NCI-H1417 (cell line): ENCODE data around the gene LRTM2.
"Not testable (repeated sequence)": the region's sequence is repeated elsewhere in the genome, so short reads cannot be mapped to it uniquely, and the experiment has no call there.

Source experiments
- DNase-seq, 3 experiments: peaks; one replicate each; lab custom pipeline; 2025; lab: John Stamatoyannopoulos, UW

Gene LRTM2

DNA sequence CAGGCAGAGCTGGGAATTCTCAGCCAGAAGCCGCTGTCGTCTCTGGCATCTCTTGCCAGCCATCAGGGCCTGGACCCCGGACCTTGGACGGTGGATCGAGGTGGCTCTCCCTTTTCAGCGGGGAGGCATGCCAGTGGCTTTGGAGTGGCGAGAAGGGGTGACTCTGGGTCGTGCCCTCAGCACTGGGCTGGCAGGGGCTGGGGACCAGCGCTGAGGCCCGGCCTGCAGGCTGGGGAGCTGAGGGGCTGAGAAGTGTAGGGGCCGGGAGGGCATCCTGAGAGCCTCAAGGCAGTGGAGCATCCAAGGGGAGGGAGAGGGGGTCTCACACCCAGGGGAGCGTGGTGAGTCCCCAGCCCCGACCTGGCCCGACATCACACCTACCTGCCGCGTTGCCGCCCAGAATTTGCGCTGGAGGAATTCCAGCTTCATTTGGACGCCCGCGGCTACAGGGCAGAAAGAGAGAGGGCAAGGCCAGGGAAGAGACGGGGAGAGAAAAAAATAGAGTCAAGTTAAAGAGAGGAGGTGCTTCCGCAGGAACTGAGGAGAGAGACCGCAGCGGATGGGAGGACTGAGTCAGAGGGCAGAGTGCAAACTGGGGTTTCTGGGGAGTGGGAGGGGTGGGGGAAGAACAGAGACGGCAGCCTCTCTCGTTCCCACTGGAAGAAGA, 9.0 kb upstream of the LRTM2 start:
- DNase-seq = no peak

DNA sequence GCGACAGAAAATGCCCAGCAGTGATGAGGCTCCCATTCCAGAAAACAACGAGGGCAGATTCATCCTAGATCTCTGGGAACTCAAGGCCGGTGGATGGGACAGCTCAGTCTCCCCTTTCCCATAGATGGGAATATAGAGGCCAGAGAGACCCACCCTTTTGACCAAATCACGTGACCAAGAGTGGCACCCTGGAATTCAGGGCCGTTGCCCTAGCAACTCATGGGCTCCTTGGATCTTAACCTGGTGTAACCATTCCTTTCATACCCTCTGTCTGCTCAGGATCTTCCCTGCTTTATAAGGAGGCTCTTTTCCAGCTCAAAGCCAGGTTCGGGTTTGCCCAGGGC, 8.4 kb upstream of the LRTM2 start:
- no peak for DNase-seq

DNA sequence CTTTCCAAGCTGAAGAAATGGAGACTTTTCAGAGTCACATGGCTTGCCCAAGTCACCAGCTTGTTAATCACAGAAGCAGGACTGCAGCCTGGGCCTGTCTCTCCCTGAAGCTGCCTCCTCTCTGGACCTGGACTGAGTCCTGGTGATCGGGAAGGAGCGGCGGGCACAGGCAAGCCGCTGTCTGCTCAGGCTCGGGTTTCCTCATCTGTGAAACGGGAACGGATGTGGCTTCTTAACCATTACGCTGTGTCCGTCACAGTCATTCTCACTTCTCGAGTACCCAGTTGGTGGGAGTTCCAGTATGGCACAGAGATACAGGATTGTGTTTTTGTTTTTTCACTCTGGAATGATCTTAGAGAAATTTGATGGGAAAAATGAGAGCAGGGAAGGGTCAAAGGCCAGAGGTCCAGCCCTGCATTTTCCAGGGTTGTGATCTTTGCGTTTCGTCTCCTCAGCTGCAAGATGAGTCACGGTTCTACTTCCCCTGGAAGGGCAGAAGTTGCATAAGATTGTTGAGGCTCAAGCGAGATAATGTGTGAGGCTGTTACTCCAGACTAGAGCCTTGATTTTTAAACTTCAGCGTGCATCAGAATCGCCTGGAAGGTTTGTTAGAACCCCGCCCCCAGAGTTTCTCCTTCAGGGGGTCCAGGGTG, 7.6 kb upstream of the LRTM2 start:
- no peak for DNase-seq

DNA sequence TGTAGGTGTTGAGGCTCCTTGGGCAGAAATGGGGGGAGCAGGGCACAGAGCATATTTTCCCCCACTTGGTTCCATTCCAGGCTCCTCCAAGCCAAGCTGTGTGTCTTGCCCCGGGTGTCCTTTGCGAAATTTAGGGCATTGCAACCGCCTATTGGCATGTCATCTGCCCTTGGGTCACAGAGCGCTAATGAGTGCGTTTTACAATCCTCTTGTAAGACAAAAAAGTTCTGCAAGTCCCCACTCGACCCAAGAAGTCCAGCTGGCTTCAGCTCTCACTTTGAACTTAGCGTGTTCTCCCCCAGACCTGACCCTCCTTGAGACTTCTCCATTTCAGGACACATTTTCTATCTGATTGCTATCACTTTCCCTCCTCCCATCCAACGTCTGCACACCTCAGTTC, 6.1 kb upstream of the LRTM2 start:
- DNase-seq = no peak

DNA sequence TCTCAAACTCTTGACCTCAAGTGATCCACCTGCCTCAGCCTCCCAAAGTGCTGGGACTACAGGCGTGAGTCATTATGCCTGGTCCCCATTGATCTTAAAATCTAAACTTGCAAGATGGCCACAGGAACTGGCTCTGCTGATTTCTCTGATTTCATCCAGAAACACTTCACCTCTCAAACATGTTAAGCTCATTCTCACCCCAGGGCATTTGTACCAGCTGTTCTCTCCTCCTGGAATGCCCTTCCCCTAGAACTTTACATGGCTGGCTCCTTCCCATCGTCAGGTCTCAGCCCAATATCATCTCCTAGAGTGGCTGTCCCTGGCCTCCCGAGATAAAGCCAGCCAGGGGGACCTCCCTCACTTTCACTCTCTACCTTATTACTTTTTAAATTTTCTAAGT, 5.3 kb upstream of the LRTM2 start:
- DNase-seq = no peak

DNA sequence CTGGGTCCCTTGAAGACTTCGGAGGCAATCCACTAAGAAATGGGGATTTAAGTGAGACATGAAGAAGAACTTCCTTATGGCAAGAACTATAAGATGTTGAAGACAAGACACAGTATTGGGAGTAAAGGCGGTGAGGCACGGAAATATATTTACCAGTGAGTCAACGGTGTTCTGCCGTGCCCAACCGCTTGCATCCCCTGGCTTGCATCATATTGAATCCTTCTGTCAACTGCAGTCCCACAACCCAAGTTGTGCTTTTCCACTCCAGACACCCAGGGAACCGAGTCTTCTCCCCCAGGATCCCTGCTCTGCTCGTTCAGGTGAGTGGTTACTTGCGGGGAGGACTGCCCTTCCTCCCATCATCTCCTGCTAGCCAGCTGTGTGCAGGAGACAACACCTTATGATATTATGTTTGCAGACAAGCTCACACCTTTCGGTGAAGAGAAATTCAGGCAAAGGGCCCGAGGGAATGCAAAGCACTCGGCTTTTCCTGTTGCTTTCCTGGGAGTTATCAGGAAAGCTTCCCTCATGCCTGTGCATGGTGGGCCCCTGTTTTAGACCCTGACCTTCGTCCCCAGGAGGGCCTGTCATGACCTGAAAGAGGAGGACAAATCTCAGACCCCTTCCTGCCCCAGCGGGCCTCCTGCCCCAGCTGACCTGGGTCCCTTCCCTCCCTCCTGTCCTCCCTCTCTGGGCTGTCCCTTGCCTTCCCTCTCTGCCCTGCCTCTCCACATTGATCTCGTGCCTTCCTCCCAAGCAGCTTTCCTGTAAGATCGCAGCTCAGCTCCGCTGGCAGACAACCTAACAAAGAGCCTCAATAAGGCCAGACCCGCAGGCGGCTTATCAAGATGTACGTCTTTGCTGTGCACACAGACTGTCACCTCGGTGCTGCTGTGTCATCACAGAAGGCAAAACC, 4.3 kb upstream of the LRTM2 start:
- no peak for DNase-seq

DNA sequence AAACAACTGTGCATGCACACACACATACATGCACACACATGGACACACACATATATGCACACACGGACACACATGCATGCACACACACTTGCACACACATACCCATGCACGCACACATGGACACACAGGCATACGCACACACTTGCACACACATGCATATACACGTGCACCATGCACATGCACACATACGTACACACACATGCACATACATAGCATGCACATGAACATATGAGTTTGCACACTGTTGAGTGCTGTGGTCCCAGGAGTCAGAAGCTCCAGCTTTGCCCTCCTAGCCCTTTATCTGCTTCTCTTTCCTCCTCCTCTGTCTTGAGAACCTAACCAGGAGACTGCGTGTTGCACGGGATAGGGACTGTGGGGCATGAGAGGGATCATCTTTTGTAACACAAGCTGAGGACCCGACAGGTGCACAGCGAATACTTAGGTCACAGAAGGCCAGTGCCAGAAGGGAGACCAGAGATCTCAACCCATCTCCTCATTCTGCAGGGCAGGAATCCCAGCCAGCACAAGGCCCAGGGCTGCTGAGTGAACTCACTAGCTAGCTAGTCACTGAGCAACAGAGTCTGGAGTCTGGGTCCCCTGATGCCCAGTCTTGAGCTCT, 3.5 kb upstream of the LRTM2 start:
- DNase-seq = no peak

DNA sequence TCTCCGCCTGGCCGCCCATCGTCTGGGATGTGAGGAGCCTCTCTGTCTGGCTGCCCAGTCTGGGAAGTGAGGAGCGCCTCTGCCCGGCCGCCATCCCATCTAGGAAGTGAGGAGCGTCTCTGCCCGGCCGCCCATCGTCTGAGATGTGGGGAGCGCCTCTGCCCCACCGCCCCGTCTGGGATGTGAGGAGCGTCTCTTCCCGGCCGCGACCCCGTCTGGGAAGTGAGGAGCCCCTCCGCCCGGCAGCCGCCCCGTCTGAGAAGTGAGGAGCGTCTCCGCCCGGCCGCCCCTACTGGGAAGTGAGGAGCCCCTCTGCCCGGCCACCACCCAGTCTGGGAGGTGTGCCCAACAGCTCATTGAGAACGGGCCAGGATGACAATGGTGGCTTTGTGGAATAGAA, 2.4 kb upstream of the LRTM2 start:
- not testable (repeated sequence) for DNase-seq

DNA sequence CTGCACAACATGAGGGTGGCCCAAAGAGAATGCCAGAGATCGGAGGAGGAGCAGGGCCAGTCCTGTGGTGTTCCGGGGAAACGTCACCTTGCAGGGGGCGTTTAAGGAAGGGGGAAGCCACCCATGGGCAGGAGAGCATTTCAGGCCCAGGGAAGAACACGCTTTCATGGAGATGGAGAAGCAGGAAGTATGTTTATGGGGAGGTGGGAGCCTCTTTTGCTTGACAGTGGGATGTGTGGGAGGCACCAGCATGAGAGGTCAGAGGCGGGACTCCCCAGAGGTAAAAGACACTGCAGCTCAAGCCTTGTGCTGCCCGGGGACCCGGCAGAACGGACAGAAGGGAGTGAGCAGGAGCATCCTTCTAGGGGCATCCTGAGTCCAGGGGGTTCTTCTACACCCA, 1.3 kb upstream of the LRTM2 start:
- DNase-seq = no peak

DNA sequence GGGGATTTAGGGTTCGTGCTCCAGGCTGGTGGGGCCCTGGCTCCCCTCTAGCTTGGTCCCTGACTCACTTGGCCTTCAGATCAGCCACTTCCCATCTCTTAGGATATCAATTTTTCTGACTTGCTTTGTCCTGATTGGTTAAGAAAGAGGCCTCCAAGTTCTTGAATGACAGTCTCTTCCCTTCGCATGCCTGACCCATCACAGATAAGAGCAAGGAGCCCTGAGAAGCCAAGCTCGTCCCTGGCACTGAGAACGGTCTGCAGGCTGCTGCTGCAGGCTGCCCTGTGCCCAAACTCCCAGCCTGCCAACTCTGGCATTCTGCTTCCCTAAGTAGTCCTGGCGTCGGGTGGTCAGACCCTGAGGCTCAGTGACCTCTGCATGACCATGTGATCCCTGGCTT, 794 bp upstream of the LRTM2 start:
- DNase-seq = no peak

DNA sequence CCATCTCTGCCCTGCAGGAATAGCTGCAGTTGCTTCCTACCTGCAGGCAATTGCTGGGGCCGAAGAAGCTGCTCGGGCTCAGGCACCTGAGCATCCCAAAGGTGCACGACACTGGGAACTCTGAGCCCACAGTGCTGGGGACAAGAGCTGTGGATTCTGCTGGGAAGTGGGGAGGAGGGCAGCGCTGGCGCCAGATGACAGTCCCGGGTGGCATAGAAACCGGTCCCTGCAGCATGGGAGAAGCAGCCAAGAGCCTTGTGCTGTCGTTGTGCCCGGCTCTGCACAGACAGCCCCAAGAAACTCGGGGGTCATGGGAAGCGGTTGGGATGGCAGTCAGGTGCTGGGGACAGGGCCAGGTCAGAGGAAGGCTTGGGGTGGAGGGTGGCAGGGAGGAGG, 529 bp downstream of the LRTM2 start:
- DNase-seq = no peak

DNA sequence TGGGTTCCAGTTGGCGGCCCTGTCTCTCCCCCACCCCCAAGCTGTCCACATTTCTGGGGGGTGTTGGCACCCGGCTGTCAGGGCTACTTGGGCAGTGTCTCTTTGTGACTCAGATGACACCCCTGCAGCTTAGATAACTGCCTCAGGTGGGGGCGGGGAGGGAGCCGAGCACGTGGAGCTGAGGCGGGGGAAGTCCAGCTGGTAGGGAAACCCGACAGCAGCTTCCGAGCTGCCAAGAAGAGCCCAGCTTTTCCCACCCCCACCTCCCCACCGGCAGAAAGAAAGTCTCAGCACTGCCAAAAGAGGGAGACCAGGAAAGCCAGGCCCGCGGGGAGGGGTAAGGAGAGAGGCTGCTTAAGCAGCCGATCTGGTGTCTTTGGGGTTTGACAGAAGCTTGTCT, 1.4 kb downstream of the LRTM2 start:
- DNase-seq = no peak

DNA sequence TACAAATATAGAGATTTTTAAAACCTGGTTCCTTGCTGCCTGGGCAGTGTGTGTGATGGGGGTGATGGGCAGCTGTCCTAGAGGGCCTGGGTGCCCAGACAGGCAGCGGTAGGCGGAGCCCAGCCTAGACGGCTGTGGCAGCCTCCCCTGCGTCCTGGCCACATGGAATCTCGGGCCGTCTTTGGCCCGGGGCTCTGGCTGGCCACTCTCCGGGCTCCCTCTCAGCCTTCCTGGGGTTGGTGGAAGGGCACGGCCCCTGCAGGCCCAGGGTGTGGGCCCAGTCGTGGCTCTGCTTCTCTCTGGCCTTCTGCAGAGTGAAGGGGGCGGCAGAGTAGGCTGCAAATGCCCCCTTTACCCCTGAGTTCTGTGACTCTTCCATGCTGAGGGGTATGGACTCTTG, 2.3 kb downstream of the LRTM2 start:
- DNase-seq = no peak

DNA sequence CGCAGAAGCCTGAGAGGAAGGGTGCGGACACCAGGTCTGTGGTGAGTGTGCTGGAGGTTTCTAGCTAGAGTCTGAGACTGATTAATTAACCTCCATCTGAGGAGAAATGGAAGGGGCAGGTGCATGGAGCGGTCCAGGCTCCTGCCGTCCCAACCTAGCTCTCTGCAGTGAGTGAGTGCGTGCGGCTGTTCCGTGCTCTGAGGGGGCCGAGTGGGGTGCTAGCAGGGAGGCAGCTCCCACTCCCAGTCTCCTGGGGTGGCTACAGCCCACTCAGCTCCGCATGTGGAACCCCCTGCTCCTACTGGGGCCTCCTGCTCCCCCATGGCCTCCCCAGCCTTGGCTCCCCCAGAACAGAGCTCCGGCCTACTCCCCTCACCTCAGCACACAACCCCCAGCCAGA, 2.9 kb downstream of the LRTM2 start:
- DNase-seq = no peak

DNA sequence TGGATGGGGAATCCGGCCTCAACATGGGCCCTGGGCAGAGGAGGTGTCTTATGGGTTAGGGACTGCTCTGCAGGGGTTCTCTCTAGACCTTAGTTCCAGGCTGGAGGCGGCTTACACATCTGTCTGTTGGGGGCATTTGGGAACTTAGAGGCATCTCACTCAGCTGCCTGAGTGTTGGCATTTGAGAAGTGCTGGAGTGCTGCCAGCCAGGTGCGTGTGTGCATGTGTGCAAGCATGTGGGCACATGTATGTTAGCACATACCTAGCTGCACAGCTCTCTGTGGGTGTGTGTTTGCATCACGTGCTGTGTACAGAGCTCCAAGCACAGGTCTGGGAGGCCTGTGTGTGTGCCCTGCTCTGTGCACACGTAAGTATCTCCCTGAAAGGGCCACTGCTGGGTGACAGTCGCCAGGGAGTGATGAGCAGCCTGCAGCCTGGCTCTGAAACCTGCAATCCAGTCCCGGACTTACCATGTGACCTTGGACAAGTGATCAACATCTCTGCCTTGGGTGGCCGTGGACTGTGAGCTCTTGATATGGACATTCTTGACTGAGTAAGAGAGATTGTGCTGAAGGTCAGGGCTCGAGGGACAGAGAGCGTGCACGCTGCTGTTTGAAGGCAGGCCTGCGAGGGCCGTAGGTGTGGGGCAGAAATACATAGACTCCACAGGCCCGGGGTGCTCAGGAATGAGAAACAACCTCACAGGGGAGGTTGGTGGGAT, 5.2 kb downstream of the LRTM2 start:
- no peak for DNase-seq

DNA sequence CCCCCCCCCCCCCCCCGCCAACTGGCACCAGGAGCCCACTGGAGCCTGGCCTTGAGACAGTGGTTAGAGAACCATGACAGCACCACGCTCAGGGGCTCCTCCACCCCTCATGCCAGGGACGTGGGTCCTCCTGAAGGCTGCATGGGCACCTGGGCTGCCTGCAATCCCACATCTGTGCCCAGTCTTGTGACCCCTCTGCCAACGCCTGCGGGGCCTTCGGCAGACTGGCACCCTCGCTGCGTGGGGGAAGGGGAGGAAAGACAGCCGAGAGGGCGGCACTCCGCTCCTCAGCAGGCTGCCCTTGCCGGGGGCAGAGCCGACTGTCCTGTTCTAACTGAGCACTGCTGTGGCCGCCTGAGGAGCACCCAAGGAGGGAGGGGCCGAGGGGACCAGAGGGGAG, 6.0 kb downstream of the LRTM2 start:
- DNase-seq = no peak

DNA sequence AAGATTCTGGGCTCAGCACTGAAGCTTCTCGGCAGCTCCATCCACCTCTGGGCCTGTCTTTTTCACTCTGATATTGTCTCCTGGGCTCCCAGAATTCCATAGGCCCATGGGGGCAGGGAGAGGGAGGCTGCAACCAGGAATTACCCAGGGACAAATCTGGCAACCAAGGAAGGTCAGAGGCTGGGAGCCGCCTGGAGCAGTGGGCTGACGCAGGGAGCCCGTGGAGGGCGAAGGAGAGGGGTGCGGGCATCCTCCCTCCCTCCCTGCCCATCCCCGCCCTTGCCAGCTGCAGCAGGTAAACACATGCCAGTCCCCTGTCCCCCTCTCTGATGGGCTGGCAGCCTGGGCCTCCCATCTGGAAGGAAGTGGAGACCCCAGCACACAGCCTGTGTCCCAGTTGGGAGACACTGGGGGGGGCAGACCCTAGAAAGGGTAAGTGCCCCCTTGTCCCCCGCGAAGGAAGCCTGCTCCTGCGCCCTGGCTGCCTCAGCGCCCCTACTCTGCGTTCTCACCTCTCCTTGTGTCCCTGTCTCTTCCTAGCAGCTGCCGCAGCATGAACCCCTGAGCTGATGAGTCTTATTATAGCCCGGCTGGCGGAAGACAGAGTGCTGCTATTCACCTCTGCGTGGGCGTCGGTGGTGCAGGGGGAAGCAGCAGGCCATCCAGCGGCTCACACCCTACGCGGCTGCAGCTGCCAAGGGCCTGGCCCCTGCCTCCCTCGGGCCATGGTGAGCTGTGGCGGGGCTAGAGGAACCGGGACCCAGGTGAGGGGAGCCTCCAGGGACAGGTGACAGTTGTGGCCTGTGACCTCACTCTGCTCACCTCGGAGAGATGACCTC, 6.7 kb downstream of the LRTM2 start:
- DNase-seq = no peak

DNA sequence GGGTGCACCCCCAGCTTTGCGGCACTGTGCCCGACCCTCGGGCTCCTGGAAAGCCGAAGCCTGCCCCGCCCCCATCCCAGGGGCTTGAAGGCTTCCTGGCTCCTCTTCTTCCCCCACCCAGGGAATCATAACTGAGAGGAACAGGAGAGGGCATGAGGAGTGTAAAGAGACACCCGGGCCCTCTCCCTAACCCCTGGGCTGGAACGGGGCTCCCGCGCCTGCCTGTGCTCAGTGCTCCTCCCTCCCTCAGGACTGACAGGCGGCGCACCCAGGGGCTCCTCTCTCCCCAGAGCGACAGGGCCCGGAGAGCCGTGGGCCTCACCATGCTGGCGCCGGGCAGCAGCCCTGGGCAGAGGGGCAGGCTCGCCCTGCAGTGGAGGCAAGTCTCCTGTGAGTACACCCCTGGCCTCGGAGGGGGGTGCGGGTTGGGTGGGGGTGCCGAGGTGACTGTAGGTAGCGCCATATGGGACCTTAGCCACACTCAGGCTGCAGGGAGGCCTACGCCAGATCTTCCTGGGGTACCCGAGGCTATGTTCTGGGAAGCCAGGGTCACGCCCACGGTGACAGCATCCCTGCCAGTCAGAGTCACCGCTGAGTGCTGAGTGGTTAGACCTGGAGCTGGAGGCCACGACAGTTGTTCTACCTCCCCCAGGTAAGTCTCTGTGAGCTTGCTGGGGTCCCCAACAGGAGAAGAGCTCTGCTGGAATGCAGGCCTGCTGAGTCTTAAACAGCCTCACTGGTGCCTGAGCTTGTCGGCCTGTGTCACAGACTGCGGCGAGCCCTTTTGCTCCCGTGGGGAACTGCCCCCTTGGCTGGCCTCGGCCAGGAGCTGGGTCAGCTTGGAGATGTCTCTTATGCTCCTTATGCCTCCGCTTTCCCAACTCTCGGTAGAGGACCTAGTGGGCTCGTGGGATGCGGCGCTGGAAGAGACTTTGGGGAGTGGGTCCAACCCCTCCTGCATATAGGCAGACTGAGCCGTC, 7.8 kb downstream of the LRTM2 start:
- DNase-seq = no peak

DNA sequence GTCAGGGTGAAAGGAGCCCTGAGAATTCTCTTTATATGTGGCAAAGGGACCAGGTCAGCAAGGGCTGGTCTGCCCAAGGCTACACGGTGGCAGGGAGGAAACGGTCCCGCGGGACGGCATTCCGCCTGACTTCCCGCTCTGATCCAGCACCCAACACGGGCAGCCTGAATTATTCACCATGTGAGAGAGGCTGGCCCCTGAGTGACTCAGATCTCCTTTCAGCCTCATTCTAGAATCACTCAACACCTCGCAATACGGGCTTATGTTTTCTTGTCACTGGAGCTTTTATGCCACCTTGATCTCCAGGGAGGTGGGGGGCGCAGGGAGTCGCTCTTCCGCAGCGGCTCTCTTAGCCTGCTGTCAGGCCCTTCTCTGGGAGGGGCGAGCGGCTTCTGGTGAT, 8.5 kb downstream of the LRTM2 start:
- no peak for DNase-seq

DNA sequence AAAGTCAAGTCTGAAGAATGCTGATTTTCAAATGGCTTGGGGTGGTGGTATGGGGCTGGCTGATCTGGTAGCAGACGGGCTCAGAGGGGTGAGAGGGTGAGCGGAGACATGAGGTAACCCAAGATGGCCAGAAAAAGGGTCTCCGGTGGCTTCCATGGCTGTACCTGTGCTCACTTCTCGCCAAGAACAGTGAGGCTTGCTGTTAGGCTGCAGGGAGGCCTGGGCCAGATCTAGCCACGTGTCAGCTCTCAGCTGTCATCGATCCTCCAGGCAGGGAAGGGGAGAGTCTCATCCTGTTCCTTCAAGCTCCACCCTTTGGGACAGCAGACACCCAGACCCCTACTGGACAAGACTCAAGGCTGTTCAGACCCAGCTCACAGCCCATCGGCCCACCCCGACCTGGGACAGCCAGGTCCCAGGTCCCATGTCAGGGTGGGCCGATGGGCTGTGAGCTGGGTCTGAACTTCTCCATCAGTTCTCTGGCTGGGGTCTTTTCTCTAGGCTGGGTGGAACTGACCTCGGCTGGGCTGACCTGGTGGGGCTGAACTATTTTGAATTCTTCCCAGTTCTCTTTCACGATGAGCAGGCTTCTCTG, 9.0 kb downstream of the LRTM2 start:
- no peak for DNase-seq
